ENCODE measurements around the gene TNF. TPM values are rescaled to one million over a fixed set of nuclear protein-coding genes. Genes with fewer than 3 reads are reported as not detected.
"Not testable (repeated sequence)": the region's sequence is repeated elsewhere in the genome, so short reads cannot be mapped to it uniquely, and the experiment has no call there.

Gene TNF
- total and polyA plus RNA-seq, 2 donors (not counting 3 experiments of a cell fraction or from before 2014, with no cell fraction given) = not detected

DNA sequence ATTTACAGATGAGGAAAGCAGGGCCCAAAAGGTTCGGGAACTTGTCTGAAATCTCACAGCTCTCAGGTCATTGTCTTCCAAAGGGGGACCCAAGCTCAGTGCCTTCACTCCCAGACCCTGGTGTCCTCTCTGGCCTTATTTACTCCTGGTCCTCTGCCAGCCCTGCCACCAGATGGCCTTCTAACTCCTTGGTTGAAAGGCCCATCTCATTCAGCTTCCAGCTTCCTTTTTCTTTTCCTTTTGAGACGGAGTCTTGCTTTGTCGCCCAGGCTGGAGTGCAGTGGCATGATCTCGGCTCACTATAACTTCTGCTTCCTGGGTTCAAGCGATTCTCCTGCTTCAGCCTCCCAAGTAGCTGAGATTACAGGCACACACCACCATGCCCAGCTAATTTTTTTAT lies 24.0 kb upstream of the TNF start:
- H3K9me3 ChIP-seq (replicated peaks; ENCODE audit: control insufficient read depth, insufficient read depth, low read length); BruUV-seq (replicated peaks); H3K27me3 ChIP-seq (ENCODE audit: control insufficient read depth in 2 of 2, insufficient read depth in 2 of 2, low read length in 2 of 2); H3K4me2 ChIP-seq (ENCODE audit: insufficient read depth, low read length); H3K36me3 ChIP-seq (ENCODE audit: control insufficient read depth in 2 of 2, extremely low read depth in 1 of 2, insufficient read depth in 2 of 2, low read length in 2 of 2); H3K79me2 ChIP-seq (ENCODE audit: control insufficient read depth, insufficient read depth, low read length); H3K9ac ChIP-seq (replicated peaks; ENCODE audit: extremely low read depth, insufficient read depth, low read length); H4K20me1 ChIP-seq (replicated peaks; ENCODE audit: control insufficient read depth, extremely low read depth, insufficient read depth, low read length); H3K27ac ChIP-seq (ENCODE audit: insufficient read depth, low read depth, low read length); H2AFZ ChIP-seq (ENCODE audit: low read depth, low read length); dilution Hi-C loops (cut with MboI; ENCODE audit: extremely low pct_ligation_motif_present, low sequenced_read_pairs); H3K4me3 ChIP-seq (replicated peaks in 1 of 3; ENCODE audit: insufficient read depth in 1 of 3, low read depth in 1 of 3, low read length in 3 of 3); H3K9me1 ChIP-seq (replicated peaks; ENCODE audit: control insufficient read depth, extremely low read depth, insufficient read depth, low read length): not testable (repeated sequence)
- POLR2A ChIA-PET = interaction anchor here (0.6 to 2.5 kb wide), 4 partner anchors 10 to 46 kb away, joined by 3 to 22 read pairs (median 4); partner anchors contain the start of gene DDX39B
- intact Hi-C loops (cut with micrococcal nuclease) = loop anchor here (1.0 kb wide), 3 partner anchors 9 to 47 kb away; no protein-coding TSS in a partner anchor
- H3K4me1 ChIP-seq (ENCODE audit: control insufficient read depth, extremely low read depth, insufficient read depth, low read length) = peaks cover 16% of the 10 kb centered on the region
- peak; percentile 84 for FAIRE-seq
- peak; percentile 83 for DNase-seq (ENCODE audit: low read depth, low spot score)
- TF ChIP-seq, protein P1, sequence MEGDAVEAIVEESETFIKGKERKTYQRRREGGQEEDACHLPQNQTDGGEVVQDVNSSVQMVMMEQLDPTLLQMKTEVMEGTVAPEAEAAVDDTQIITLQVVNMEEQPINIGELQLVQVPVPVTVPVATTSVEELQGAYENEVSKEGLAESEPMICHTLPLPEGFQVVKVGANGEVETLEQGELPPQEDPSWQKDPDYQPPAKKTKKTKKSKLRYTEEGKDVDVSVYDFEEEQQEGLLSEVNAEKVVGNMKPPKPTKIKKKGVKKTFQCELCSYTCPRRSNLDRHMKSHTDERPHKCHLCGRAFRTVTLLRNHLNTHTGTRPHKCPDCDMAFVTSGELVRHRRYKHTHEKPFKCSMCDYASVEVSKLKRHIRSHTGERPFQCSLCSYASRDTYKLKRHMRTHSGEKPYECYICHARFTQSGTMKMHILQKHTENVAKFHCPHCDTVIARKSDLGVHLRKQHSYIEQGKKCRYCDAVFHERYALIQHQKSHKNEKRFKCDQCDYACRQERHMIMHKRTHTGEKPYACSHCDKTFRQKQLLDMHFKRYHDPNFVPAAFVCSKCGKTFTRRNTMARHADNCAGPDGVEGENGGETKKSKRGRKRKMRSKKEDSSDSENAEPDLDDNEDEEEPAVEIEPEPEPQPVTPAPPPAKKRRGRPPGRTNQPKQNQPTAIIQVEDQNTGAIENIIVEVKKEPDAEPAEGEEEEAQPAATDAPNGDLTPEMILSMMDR (IDR thresholded peaks at IDR 0.05; ENCODE audit: extremely low read depth in 1 of 2, insufficient read depth in 1 of 2, low read depth in 1 of 2, low read length in 2 of 2) = peak; percentile 70 to 74
- CTCF ChIA-PET = interaction anchor here (0.7 to 31.0 kb wide), 23 partner anchors 9 to 401 kb away, joined by 3 to 1517 read pairs (median 7); partner anchors contain the start of genes BAG6, DDX39B, LST1 and LTB

- dilution Hi-C loops (cut with MboI; ENCODE audit: extremely low pct_ligation_motif_present, low sequenced_read_pairs) (no loop called here), intact Hi-C loops (cut with micrococcal nuclease) (no loop called here)
- no peak overlapping the region for H3K9ac ChIP-seq (replicated peaks; ENCODE audit: extremely low read depth, insufficient read depth, low read length)
- no peaks in the 10 kb centered on the region for H3K27me3 ChIP-seq (ENCODE audit: control insufficient read depth in 2 of 2, insufficient read depth in 2 of 2, low read length in 2 of 2)
- H3K27ac ChIP-seq (ENCODE audit: insufficient read depth, low read depth, low read length) = no peak overlapping the region
- no peaks in the 10 kb centered on the region for H3K9me1 ChIP-seq (replicated peaks; ENCODE audit: control insufficient read depth, extremely low read depth, insufficient read depth, low read length)
- peaks cover 2 to 10% of the 10 kb centered on the region in 2 experiments for H3K36me3 ChIP-seq (ENCODE audit: control insufficient read depth in 2 of 2, extremely low read depth in 1 of 2, insufficient read depth in 2 of 2, low read length in 2 of 2)
- H3K4me3 ChIP-seq (replicated peaks in 1 of 3; ENCODE audit: insufficient read depth in 1 of 3, low read depth in 1 of 3, low read length in 3 of 3) = no peak overlapping the region
- H3K4me1 ChIP-seq (ENCODE audit: control insufficient read depth, extremely low read depth, insufficient read depth, low read length) = peaks cover 44% of the 10 kb centered on the region
- no peak overlapping the region for H3K4me2 ChIP-seq (ENCODE audit: insufficient read depth, low read length)
- FAIRE-seq = no peak
- H3K9me3 ChIP-seq (replicated peaks; ENCODE audit: control insufficient read depth, insufficient read depth, low read length) = no peaks in the 10 kb centered on the region
- POLR2A ChIA-PET = no interaction called here
- H3K79me2 ChIP-seq (ENCODE audit: control insufficient read depth, insufficient read depth, low read length) = peaks cover 7% of the 10 kb centered on the region
- DNase-seq (ENCODE audit: low read depth, low spot score) = no peak
- CTCF ChIA-PET = interaction anchor here (1.4 to 31.0 kb wide), 2 partner anchors 10 to 32 kb away, joined by 7 to 1517 read pairs; partner anchors contain the start of genes ATP6V1G2, LST1, LTB and NCR3
- H2AFZ ChIP-seq (ENCODE audit: low read depth, low read length) = no peak overlapping the region
- no TSS peak for BruUV-seq (replicated peaks)
- TF ChIP-seq GATA2 (IDR thresholded peaks at IDR 0.05; ENCODE audit: insufficient read depth, insufficient read length, low read depth, low read length) (no peak), POLR2AphosphoS5 (IDR thresholded peaks at IDR 0.05; ENCODE audit: insufficient read depth, low read depth, low read length) (no peak), FOS (IDR thresholded peaks at IDR 0.05; ENCODE audit: borderline replicate concordance, insufficient read depth, low read length) (no peak), MAX (IDR thresholded peaks at IDR 0.05; ENCODE audit: insufficient read depth, insufficient read length) (no peak), EZH2 (IDR thresholded peaks at IDR 0.05; ENCODE audit: borderline replicate concordance, low read depth, low read length, severe bottlenecking) (no peak), MYC (IDR thresholded peaks at IDR 0.05; ENCODE audit: low read depth, low read length) (no peak), JUN (IDR thresholded peaks at IDR 0.05; ENCODE audit: borderline replicate concordance, insufficient read depth, insufficient read length, low read depth) (no peak), POLR2A (IDR thresholded peaks at IDR 0.05; ENCODE audit: low read depth, low read length) (no peak)
- TF ChIP-seq, protein P1 (IDR thresholded peaks at IDR 0.05; ENCODE audit: extremely low read depth in 1 of 2, insufficient read depth in 1 of 2, low read depth in 1 of 2, low read length in 2 of 2) = no peak
- H4K20me1 ChIP-seq (replicated peaks; ENCODE audit: control insufficient read depth, extremely low read depth, insufficient read depth, low read length) = no peaks in the 10 kb centered on the region
Observed at GRCh38 chr6:31556307-31556706, 19.1 kb upstream of the TNF start.

All from endothelial cell of umbilical vein (primary cell).